Stimulated activated naive B cell treated with anti-CD40 and anti-IgM and Interleukin-4, amounts not matched to agents 10 μg/mL and 1 μg/mL and 100 μg/mL, for 72 hours (primary cell): ENCODE measurements around the gene PDS5B.

Experiments
- ATAC-seq, 2 donors: fragments of 150-1000 bp; cut with Tn5 transposase; replicated peaks; 2 replicates each; pipeline ENCODE4 v1.10.0; 2021; ENCODE audit warnings: moderate library complexity in 1 of 2
- DNase-seq: peaks from one replicate; pipeline ENCODE4 v3.0.0; 2021
- H3K27ac Mint-ChIP-seq: one replicate; pipeline ENCODE4 v1.8.0; 2022; ENCODE audit warnings: mild to moderate bottlenecking, mixed read lengths
- H3K27me3 Mint-ChIP-seq, 2 donors: one replicate each; pipeline ENCODE4 v1.8.0; 2022; ENCODE audit warnings: mixed read lengths in 2 of 2
- H3K36me3 Mint-ChIP-seq, 2 donors: one replicate each; pipeline ENCODE4 v1.8.0; 2022; ENCODE audit warnings: mixed read lengths in 2 of 2, mild to moderate bottlenecking in 1 of 2
- H3K4me1 Mint-ChIP-seq, 2 donors: one replicate each; pipeline ENCODE4 v1.8.0; 2022; ENCODE audit warnings: mixed read lengths in 2 of 2, mild to moderate bottlenecking in 1 of 2
- H3K4me3 Mint-ChIP-seq, 2 donors: one replicate each; pipeline ENCODE4 v1.8.0; 2022; ENCODE audit warnings: mild to moderate bottlenecking in 2 of 2, mixed read lengths in 2 of 2, moderate library complexity in 1 of 2
- H3K9me3 Mint-ChIP-seq, 2 donors: one replicate each; pipeline ENCODE4 v1.8.0; 2022; ENCODE audit warnings: mixed read lengths in 2 of 2, mild to moderate bottlenecking in 1 of 2

PDS5B gene

GRCh38 chr13:32650705-32651311 is 64.6 kb downstream of the PDS5B start:
- Mint-ChIP-seq H3K4me3 (no peak overlapping the region), H3K4me1 (peaks cover 24 to 44% of the 10 kb centered on the region in 2 donors), H3K27ac (no peak overlapping the region)

GRCh38 chr13:32657309-32657708 is 71.1 kb downstream of the PDS5B start:
- Mint-ChIP-seq H3K27ac (no peak overlapping the region), H3K36me3 (peaks cover 35 to 56% of the 10 kb centered on the region in 2 donors)

More at GRCh38 chr13:32650705-32651311, 64.6 kb downstream of the PDS5B start:
- Mint-ChIP-seq H3K9me3 (peaks cover 3 to 4% of the 10 kb centered on the region in 2 donors), H3K36me3 (peaks cover 13 to 29% of the 10 kb centered on the region in 2 donors), H3K27me3 (no peaks in the 10 kb centered on the region)
- peak; percentile 32 for DNase-seq
- ATAC-seq: peak; percentile 92

DNA sequence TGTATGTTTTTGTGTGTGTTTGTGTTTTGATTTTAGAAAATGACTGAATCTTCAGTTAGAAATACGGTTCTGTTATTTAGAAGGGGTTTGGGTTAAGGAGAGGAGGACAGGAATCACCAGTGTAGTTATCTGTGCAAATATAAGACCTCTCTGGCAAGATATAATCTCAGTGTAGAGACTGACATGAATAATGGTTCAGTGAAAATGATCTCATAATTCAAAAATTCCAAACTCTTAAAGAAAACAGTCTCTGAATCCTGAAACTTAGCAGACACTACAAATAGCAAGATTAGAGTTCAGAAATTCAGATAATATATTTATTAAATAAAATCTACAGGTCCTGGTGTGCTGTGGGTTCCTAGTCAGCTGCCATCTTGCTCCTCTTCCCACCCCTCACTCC is 73.5 kb downstream of the PDS5B start:
- Mint-ChIP-seq H3K36me3 (peaks cover 33 to 40% of the 10 kb centered on the region in 2 donors), H3K9me3 (peaks cover 4 to 14% of the 10 kb centered on the region in 2 donors), H3K4me1 (peaks cover 3 to 11% of the 10 kb centered on the region in 2 donors), H3K27ac (peak overlapping the region; percentile 56), H3K27me3 (no peaks in the 10 kb centered on the region), H3K4me3 (no peak overlapping the region)
- DNase-seq (no peak), ATAC-seq (no peak)

More at GRCh38 chr13:32657309-32657708, 71.1 kb downstream of the PDS5B start:
- Mint-ChIP-seq H3K9me3 (peaks cover 5 to 14% of the 10 kb centered on the region in 2 donors), H3K4me3 (no peak overlapping the region), H3K27me3 (no peaks in the 10 kb centered on the region), H3K4me1 (peaks cover 4 to 11% of the 10 kb centered on the region in 2 donors)
- ATAC-seq (no peak), DNase-seq (no peak)

DNA sequence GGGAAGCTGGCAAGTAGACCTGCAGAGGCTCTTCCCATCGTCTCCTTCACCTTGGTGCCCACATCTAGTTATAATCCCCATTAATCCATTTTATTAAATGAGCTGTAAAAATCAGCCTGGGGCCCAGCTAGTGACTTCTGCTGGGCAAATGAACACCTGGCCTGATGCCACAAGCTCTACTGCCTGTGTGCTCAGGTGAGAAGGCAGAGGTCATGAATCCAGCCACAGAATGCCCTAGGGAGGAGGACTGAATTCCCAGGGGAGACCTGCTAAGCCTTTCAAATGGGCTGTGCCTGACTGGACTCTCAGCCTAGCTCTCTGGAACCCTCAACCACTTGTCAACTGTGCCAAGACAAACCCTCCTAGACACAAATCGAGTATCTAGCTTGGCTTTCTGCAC is 74.0 kb downstream of the PDS5B start:
- H3K9me3 Mint-ChIP-seq: peaks cover 4 to 14% of the 10 kb centered on the region in 2 donors
- H3K36me3 Mint-ChIP-seq: peaks cover 29 to 36% of the 10 kb centered on the region in 2 donors
- H3K4me1 Mint-ChIP-seq: peaks cover 3 to 11% of the 10 kb centered on the region in 2 donors
- peak overlapping the region; percentile 56 for H3K27ac Mint-ChIP-seq
- H3K4me3 Mint-ChIP-seq: no peak overlapping the region
- H3K27me3 Mint-ChIP-seq: no peaks in the 10 kb centered on the region
- ATAC-seq: no peak
- DNase-seq: no peak

DNA sequence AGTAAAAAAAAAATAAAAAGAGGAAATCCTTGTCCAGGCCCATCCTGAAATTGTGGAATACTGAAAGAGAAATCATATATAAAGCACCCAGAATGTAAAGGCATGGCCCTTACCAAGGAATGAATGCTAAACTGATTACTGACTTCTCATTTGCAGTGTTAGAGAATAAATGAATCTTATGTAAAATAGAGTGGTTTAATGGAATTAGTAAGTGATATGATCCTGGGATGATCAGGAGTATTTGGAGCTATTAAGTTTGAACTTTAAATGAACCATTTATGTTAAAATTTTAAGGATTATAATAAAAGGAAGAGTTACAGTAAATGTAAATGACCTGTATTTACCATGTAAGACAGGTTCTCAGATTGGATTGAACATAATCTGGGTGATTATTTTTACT is 75.4 kb downstream of the PDS5B start:
- Mint-ChIP-seq H3K36me3 (peaks cover 18 to 26% of the 10 kb centered on the region in 2 donors), H3K9me3 (peaks cover 0 to 7% of the 10 kb centered on the region in 2 donors), H3K27ac (no peak overlapping the region), H3K27me3 (no peaks in the 10 kb centered on the region), H3K4me1 (peaks cover 3 to 11% of the 10 kb centered on the region in 2 donors), H3K4me3 (no peak overlapping the region)
- no peak for DNase-seq
- ATAC-seq: no peak

DNA sequence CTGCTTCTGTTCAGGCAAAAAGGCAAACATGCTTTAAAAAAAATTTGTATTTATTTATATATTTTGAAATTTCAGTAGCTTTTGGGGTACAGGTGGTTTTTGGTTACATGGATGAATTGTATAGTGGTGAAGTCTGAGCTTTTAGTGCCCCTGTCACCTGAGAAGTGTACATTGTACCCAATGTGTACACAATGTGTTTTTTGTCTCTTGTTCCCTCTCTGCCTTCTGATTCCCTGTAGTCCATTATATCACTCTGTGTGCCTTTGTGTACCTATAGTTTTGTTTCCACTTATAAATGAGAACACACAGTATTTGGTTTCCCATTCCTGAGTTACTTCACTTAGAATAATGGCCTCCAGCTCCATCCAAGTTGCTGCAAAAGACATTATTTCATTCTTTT is 77.4 kb downstream of the PDS5B start:
- H3K4me3 Mint-ChIP-seq: no peak overlapping the region
- peaks cover 3 to 11% of the 10 kb centered on the region in 2 donors for H3K4me1 Mint-ChIP-seq
- no peaks in the 10 kb centered on the region for H3K27me3 Mint-ChIP-seq
- no peak overlapping the region for H3K27ac Mint-ChIP-seq
- ATAC-seq (no peak), DNase-seq (no peak)
- peaks cover 11 to 17% of the 10 kb centered on the region in 2 donors for H3K36me3 Mint-ChIP-seq
- H3K9me3 Mint-ChIP-seq: no peaks in the 10 kb centered on the region

GRCh38 chr13:32666990-32667571 is 80.8 kb downstream of the PDS5B start:
- no peaks in the 10 kb centered on the region for H3K4me1 Mint-ChIP-seq
- H3K27me3 Mint-ChIP-seq: no peaks in the 10 kb centered on the region
- H3K9me3 Mint-ChIP-seq: no peaks in the 10 kb centered on the region
- peaks cover 5 to 8% of the 10 kb centered on the region in 2 donors for H3K36me3 Mint-ChIP-seq
- no peak overlapping the region for H3K27ac Mint-ChIP-seq
- no peak overlapping the region for H3K4me3 Mint-ChIP-seq
- no peak for DNase-seq
- no peak for ATAC-seq

DNA sequence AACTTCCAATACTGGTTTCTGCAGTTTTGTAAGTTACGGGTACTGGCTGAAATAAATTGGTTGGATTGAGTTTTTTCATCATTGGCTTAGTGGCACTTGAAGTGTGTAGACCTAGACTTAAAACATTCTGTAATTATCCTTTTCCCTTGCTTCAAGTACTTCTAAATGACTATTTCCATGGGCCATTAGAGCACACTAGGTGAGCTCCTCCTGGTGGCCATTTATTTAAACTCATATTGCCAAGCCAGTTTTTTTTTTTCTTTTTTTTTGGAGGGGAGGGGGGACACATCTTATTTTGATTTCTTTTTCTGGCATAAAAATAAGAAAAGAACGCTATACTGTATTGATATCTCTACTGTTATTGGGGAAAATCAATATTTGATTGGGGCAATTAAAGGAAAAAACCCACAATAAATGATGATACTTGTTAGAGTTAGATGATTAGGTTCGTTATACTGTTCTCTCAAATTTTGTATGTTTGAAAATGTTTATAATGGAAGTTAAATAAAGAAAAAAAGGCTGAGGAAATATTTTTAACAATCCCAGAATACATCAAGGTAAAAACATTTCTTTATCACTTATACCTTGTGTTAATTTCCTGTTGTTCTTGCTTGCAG is 82.9 kb downstream of the PDS5B start:
- Mint-ChIP-seq H3K4me1 (no peaks in the 10 kb centered on the region), H3K27me3 (no peaks in the 10 kb centered on the region), H3K36me3 (peaks cover 8 to 9% of the 10 kb centered on the region in 2 donors), H3K27ac (no peak overlapping the region), H3K4me3 (no peak overlapping the region), H3K9me3 (no peaks in the 10 kb centered on the region)
- peak in 1 of 2 donors; percentile 45 for ATAC-seq
- no peak for DNase-seq

DNA sequence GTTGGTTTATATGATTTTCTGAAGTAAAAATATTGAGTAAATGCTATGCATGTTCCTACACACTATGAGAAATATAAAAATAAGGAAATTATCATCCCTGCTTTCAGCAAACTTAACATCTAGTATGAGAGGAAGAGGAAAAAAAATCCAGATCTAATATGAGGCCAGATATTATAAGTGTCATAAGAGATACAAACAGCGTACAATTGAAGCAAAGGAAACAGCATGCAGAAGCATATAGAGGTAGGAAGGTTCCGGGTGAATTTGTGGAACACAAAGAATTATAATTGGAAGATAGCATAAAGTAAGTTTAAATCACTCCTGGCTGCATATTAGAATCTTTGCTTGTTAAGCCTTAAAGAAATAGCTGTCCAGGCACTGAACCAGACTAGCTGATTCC is 88.3 kb downstream of the PDS5B start:
- no peak overlapping the region for H3K27ac Mint-ChIP-seq
- H3K4me1 Mint-ChIP-seq: peaks cover 0 to 1% of the 10 kb centered on the region in 2 donors
- H3K9me3 Mint-ChIP-seq: no peaks in the 10 kb centered on the region
- H3K36me3 Mint-ChIP-seq: peaks cover 22 to 32% of the 10 kb centered on the region in 2 donors
- H3K4me3 Mint-ChIP-seq: no peak overlapping the region
- no peak for ATAC-seq
- DNase-seq: no peak
- no peaks in the 10 kb centered on the region for H3K27me3 Mint-ChIP-seq

- Mint-ChIP-seq H3K4me1 (peaks cover 4% of the 10 kb centered on the region in 2 donors), H3K36me3 (peaks cover 30 to 48% of the 10 kb centered on the region in 2 donors), H3K27ac (no peak overlapping the region), H3K9me3 (no peaks in the 10 kb centered on the region), H3K27me3 (no peaks in the 10 kb centered on the region), H3K4me3 (no peak overlapping the region)
- no peak for ATAC-seq
- DNase-seq: no peak
Observed at GRCh38 chr13:32676242-32676641, 90.0 kb downstream of the PDS5B start.

GRCh38 chr13:32682130-32682529 is 95.9 kb downstream of the PDS5B start:
- no peak for ATAC-seq
- Mint-ChIP-seq H3K27me3 (no peaks in the 10 kb centered on the region), H3K4me3 (no peak overlapping the region), H3K9me3 (no peaks in the 10 kb centered on the region), H3K4me1 (peaks cover 4 to 5% of the 10 kb centered on the region in 2 donors), H3K36me3 (peaks cover 27 to 53% of the 10 kb centered on the region in 2 donors), H3K27ac (no peak overlapping the region)
- DNase-seq: no peak

DNA sequence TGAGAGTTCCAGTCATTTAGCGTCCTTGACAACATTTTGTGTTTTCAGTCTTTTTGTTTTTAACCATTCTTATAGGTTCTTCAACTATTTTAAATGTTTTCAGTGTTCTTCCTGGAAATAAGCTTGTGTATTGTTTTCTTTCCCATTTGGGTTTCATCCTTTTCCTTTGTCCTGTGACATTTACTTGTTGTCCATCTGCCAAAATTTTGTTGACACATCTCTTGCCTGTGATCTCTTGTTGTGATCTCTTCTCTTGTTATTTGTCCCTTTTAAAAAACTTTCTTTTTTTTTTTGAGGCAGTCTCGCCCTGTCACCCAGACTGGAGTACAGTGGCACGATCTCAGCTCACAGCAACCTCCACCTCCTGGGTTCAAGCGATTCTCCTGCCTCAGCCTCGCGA is 96.5 kb downstream of the PDS5B start:
- Mint-ChIP-seq H3K9me3 (no peaks in the 10 kb centered on the region), H3K27ac (no peak overlapping the region), H3K27me3 (no peaks in the 10 kb centered on the region), H3K36me3 (peaks cover 27 to 53% of the 10 kb centered on the region in 2 donors), H3K4me1 (peaks cover 4 to 5% of the 10 kb centered on the region in 2 donors), H3K4me3 (no peak overlapping the region)
- ATAC-seq: no peak
- no peak for DNase-seq

- no peaks in the 10 kb centered on the region for H3K9me3 Mint-ChIP-seq
- no peak overlapping the region for H3K4me3 Mint-ChIP-seq
- H3K27ac Mint-ChIP-seq: no peak overlapping the region
Observed at GRCh38 chr13:32687275-32687674, 101.0 kb downstream of the PDS5B start.

GRCh38 chr13:32695602-32696250 is 109.5 kb downstream of the PDS5B start:
- Mint-ChIP-seq H3K27ac (no peak overlapping the region), H3K36me3 (peaks cover 7 to 10% of the 10 kb centered on the region in 2 donors), H3K9me3 (no peaks in the 10 kb centered on the region), H3K4me1 (peaks cover 2 to 6% of the 10 kb centered on the region in 2 donors), H3K4me3 (no peak overlapping the region), H3K27me3 (no peaks in the 10 kb centered on the region)
- ATAC-seq (no peak), DNase-seq (no peak)

More at GRCh38 chr13:32687275-32687674, 101.0 kb downstream of the PDS5B start:
- no peak for DNase-seq
- ATAC-seq: no peak
- Mint-ChIP-seq H3K36me3 (peaks cover 15 to 20% of the 10 kb centered on the region in 2 donors), H3K27me3 (no peaks in the 10 kb centered on the region), H3K4me1 (peaks cover 2 to 6% of the 10 kb centered on the region in 2 donors)
